K562 (cell line): ENCODE measurements around the gene MEGF10. TPM values are rescaled to one million over a fixed set of nuclear protein-coding genes. Genes with fewer than 3 reads are reported as not detected.

Experiments
- ATAC-seq: fragments of 200-7000 bp; cut with Tn5 transposase; 3 replicates; pipeline ENCODE4 v1.9.1; 2020; ENCODE audit warnings: moderate library complexity
- BruUV-seq: library from RNA; stranded (reverse); fragments of 400-500 nt; replicated peaks from 2 replicates; lab custom pipeline; 2021; lab: Mats Ljungman, UMichigan
- CTCF ChIA-PET: fragments of 300-600 bp; formaldehyde crosslinking; extraction: SDS; loops from one replicate; lab custom pipeline; 2021; ENCODE audit warnings: low intra/inter-chr PET ratio; lab: Yijun Ruan, JAX
- POLR2A ChIA-PET: fragments of 300-600, 350-650 bp; sonication (Branson Sonifier 250); formaldehyde crosslinking; extraction: SDS; loops from one replicate; lab custom pipeline; 2021; ENCODE audit warnings: antibody characterized with exemption, inconsistent platforms; lab: Yijun Ruan, JAX
- DNase-seq, 4 experiments: peaks; one replicate each; pipeline versions ENCODE4 v3.0.0 to v3.0.0-alpha.2; 2011 to 2018; ENCODE audit warnings: low spot score in 3 of 4, mixed read lengths in 3 of 4; ENCODE audit errors: extremely low read depth in 1 of 4
- FAIRE-seq: peaks from 2 replicates; lab custom pipeline; 2011; peaks lifted over from hg19 to GRCh38; lab: Jason Lieb, UNC
- H2AFZ ChIP-seq: 2 replicates; pipeline ENCODE4 v1.6.0; 2011; ENCODE audit warnings: low read depth, low read length, control low read depth, inconsistent platforms
- H3K27ac ChIP-seq: fragments of 200-600 bp; 3 replicates; pipeline ENCODE4 v1.8.0; 2011; ENCODE audit warnings: low read depth, mild to moderate bottlenecking, control low read depth, inconsistent platforms, low read length, moderate library complexity, mixed read lengths; ENCODE audit errors: extremely low read depth
- H3K27me3 ChIP-seq, 2 experiments: fragments of 300-600 bp in 1 of 2; 2 replicates in 1 of 2; 3 replicates in 1 of 2; pipeline versions ENCODE4 v1.6.0 to v1.8.0; 2011; ENCODE audit warnings: inconsistent platforms in 2 of 2, low read length in 2 of 2, mild to moderate bottlenecking in 1 of 2, mixed read lengths in 1 of 2, moderate library complexity in 1 of 2; ENCODE audit not compliant: control insufficient read depth in 2 of 2, insufficient read depth in 2 of 2
- H3K36me3 ChIP-seq: fragments of 300-600 bp; 3 replicates; pipeline ENCODE4 v1.8.0; 2011; ENCODE audit warnings: mild to moderate bottlenecking, low read length, inconsistent platforms; ENCODE audit not compliant: control insufficient read depth, insufficient read depth
- H3K4me1 ChIP-seq, 2 experiments: fragments of 200-600 bp in 1 of 2; replicated peaks in 1 of 2; 2 replicates in 1 of 2; 3 replicates in 1 of 2; pipeline versions ENCODE4 v1.5.1 to v1.8.0; 2011; ENCODE audit warnings: inconsistent platforms in 2 of 2, low read length in 2 of 2, mild to moderate bottlenecking in 1 of 2, mixed read lengths in 1 of 2, moderate library complexity in 1 of 2; ENCODE audit not compliant: control insufficient read depth in 2 of 2, insufficient read depth in 2 of 2
- H3K4me2 ChIP-seq: 2 replicates; pipeline ENCODE4 v1.6.1; 2011; ENCODE audit warnings: low read length, control low read depth, inconsistent platforms, mixed read lengths; ENCODE audit not compliant: insufficient read depth
- H3K4me3 ChIP-seq: fragments of 200-600 bp; sonication (generic), shearing (Covaris generic); 2 replicates; pipeline ENCODE4 v1.5.1; 2016; ENCODE audit warnings: control low read depth, inconsistent platforms
- H3K79me2 ChIP-seq: fragments of 200-600 bp; 3 replicates; pipeline ENCODE4 v1.8.0; 2011; ENCODE audit warnings: low read length, inconsistent platforms; ENCODE audit not compliant: control insufficient read depth, insufficient read depth
- H3K9ac ChIP-seq, 2 experiments: 2 replicates each; pipeline versions ENCODE4 v1.6.0 to v1.6.1; 2011; ENCODE audit warnings: low read depth in 2 of 2, low read length in 2 of 2, control low read depth in 1 of 2, inconsistent platforms in 1 of 2, mild to moderate bottlenecking in 1 of 2, mixed read lengths in 1 of 2; ENCODE audit not compliant: insufficient read depth in 1 of 2
- H3K9me1 ChIP-seq: one replicate; pipeline ENCODE4 v1.6.0; 2011; ENCODE audit warnings: inconsistent platforms, mild to moderate bottlenecking, low read length, moderate library complexity; ENCODE audit not compliant: control insufficient read depth, insufficient read depth
- H3K9me3 ChIP-seq: replicated peaks from 2 replicates; pipeline ENCODE4 v1.5.1; 2011; ENCODE audit warnings: low read depth, low read length, inconsistent platforms; ENCODE audit not compliant: control insufficient read depth, insufficient read depth
- H4K20me1 ChIP-seq: replicated peaks from 2 replicates; pipeline ENCODE4 v1.6.1; 2011; ENCODE audit warnings: low read length, inconsistent platforms, mixed read lengths; ENCODE audit not compliant: control insufficient read depth, insufficient read depth
- ATF1 ChIP-seq, 2 experiments: fragments of 450-650 bp in 1 of 2; IDR thresholded peaks; 2 replicates each; pipeline ENCODE4 v1.6.1; 2016; ENCODE audit warnings: missing compliant biosample characterization in 1 of 2, missing genetic modification characterization in 1 of 2
- E4F1 ChIP-seq: fragments of 250-450 bp; sonication (Bioruptor Pico); IDR thresholded peaks from 2 replicates; pipeline ENCODE4 v1.5.0; 2021; ENCODE audit warnings: mild to moderate bottlenecking, borderline replicate concordance
- HNRNPUL1 ChIP-seq: fragments of 200-400 bp; formaldehyde crosslinking; IDR thresholded peaks from 2 replicates; pipeline ENCODE4 v1.6.1; 2017; ENCODE audit warnings: low read length
- LARP7 ChIP-seq: fragments of 450-650 bp; IDR thresholded peaks from 2 replicates; pipeline ENCODE4 v1.6.1; 2016
- MBD1 ChIP-seq: fragments of 250-450 bp; sonication (Bioruptor Pico); IDR thresholded peaks from 2 replicates; pipeline ENCODE4 v1.8.0; 2022; ENCODE audit warnings: inconsistent platforms
- NKRF ChIP-seq: fragments of 450-650 bp; IDR thresholded peaks from 2 replicates; pipeline ENCODE4 v1.6.1; 2016; ENCODE audit warnings: borderline replicate concordance
- PTBP1 ChIP-seq: fragments of 200-400 bp; formaldehyde crosslinking; IDR thresholded peaks from 2 replicates; pipeline ENCODE4 v1.6.1; 2017; ENCODE audit warnings: low read depth, low read length
- SETDB1 ChIP-seq: IDR thresholded peaks from one replicate; pipeline ENCODE4 v1.6.1; 2012; ENCODE audit warnings: low read length, control low read depth, inconsistent platforms
- SUPT5H ChIP-seq: fragments of 450-650 bp; IDR thresholded peaks from 2 replicates; pipeline ENCODE4 v1.6.1; 2016
- TEAD2 ChIP-seq: fragments of 450-650 bp; IDR thresholded peaks from 2 replicates; pipeline ENCODE4 v1.6.1; 2016; ENCODE audit warnings: missing genetic modification characterization, control low read depth, missing compliant biosample characterization
- ZNF121 ChIP-seq: sonication (generic); formaldehyde crosslinking; conservative IDR thresholded peaks from 2 replicates; pipeline ENCODE4 v1.8.0; 2022; ENCODE audit warnings: missing genetic modification reagents
- WGBS: fragments of 100-300 bp; shearing (Covaris generic); methylation state at CpG from one replicate; pipeline ENCODE4 v1.1.6; 2016; ENCODE audit warnings: low coverage, mixed read lengths; ENCODE audit not compliant: insufficient coverage; ENCODE audit errors: missing lambda C conversion rate; 5-methylcytosine and 5-hydroxymethylcytosine counted together
- in situ Hi-C: fragments of 300-500 bp; cut with MboI; formaldehyde crosslinking; loops from 4 replicates; pipeline ENCODE4 v1.15.0; 2018; ENCODE audit warnings: inconsistent platforms, mixed read lengths
- intact Hi-C: fragments of 100-400 bp; cut with micrococcal nuclease; formaldehyde crosslinking; loops from 2 replicates; pipeline ENCODE4 v1.14.2; 2022
- polyA plus RNA-seq, 8 experiments: library from polyadenylated mRNA; depleted of rRNA in 4 of 8; stranded (reverse) in 5 of 8; unstranded in 3 of 8; fragments of >200 nt; fragmentation: Nextera tagmentation in 2 of 8; fragmentation: Illumina TruSeq in 1 of 8; extraction: Ambion mirVana in 2 of 8; extraction: Trizol in 1 of 8; gene quantifications; 2 replicates each; pipeline versions ENCODE4 v1.2.1 to v1.2.3, GENCODE V29; 2011 to 2014; ENCODE audit warnings: inconsistent platforms in 1 of 8, missing spikeins in 1 of 8
- total RNA-seq, 7 experiments: library from RNA; depleted of rRNA in 6 of 7; stranded (reverse); fragments of >200 nt in 6 of 7; fragmentation: Illumina TruSeq in 2 of 7; extraction: Trizol in 2 of 7; gene quantifications; 2 replicates each; pipeline versions ENCODE4 v1.2.1 to v1.2.3, GENCODE V29; 2011 to 2021; ENCODE audit warnings: low replicate concordance in 1 of 7

MEGF10 gene
- total and polyA plus RNA-seq, 9 of the 15 experiments (the other 6 are each of a cell fraction or from before 2014, with no cell fraction given) = 0.07 TPM; not detected in 8

GRCh38 chr5:127358740-127359139 is 68.1 kb downstream of the MEGF10 start:
- H3K79me2 ChIP-seq = no peaks in the 10 kb centered on the region
- H3K27me3 ChIP-seq = no peaks in the 10 kb centered on the region; a peak in 2 of 5 replicates
- no peak overlapping the region for H2AFZ ChIP-seq
- ATAC-seq (no peak), FAIRE-seq (no peak), DNase-seq (no peak)
- no peaks in the 10 kb centered on the region for H3K36me3 ChIP-seq
- in situ Hi-C loops (no loop called here), intact Hi-C loops (no loop called here)
- H3K4me3 ChIP-seq = no peak overlapping the region
- no peaks in the 10 kb centered on the region for H3K9me1 ChIP-seq
- no peak for TF ChIP-seq ZNF121 (CRISPR knock-in tag)
- TF ChIP-seq E4F1 (CRISPR knock-in tag) = no peak
- TF ChIP-seq ATF1 (CRISPR knock-in tag; IDR thresholded peaks at IDR 0.05) = no peak
- no peak for TF ChIP-seq ATF1 (tag; IDR thresholded peaks at IDR 0.05)
- no peak for TF ChIP-seq HNRNPUL1
- no peak for TF ChIP-seq LARP7
- no peak for TF ChIP-seq NKRF
- no peak for TF ChIP-seq SUPT5H
- no peak for TF ChIP-seq MBD1 (CRISPR knock-in tag)
- no peak for TF ChIP-seq PTBP1
- no peak for TF ChIP-seq TEAD2 (tag)
- TF ChIP-seq SETDB1 = no peak
- H3K27ac ChIP-seq = no peak overlapping the region
- H4K20me1 ChIP-seq = no peaks in the 10 kb centered on the region
- H3K9me3 ChIP-seq = no peaks in the 10 kb centered on the region
- 0% methylated on average over 1 of the region's 1 CpG for WGBS
- H3K4me1 ChIP-seq = no peaks in the 10 kb centered on the region
- no peak overlapping the region for H3K4me2 ChIP-seq
- BruUV-seq = no TSS peak
- ChIA-PET POLR2A (no interaction called here), CTCF (no interaction called here)
- no peak overlapping the region for H3K9ac ChIP-seq
